NK-92 treated with Interleukin-12 subunit alpha and Interleukin-12 subunit beta, amount 100 ng/mL, for 24 hours (cell line): Measurements from ENCODE around the gene PLA1A.
"Not testable (repeated sequence)": the region's sequence is repeated elsewhere in the genome, so short reads cannot be mapped to it uniquely, and the experiment has no call there.

Source experiments
- DNase-seq: peaks from one replicate; lab custom pipeline; 2025; lab: John Stamatoyannopoulos, UW

Gene PLA1A

DNA sequence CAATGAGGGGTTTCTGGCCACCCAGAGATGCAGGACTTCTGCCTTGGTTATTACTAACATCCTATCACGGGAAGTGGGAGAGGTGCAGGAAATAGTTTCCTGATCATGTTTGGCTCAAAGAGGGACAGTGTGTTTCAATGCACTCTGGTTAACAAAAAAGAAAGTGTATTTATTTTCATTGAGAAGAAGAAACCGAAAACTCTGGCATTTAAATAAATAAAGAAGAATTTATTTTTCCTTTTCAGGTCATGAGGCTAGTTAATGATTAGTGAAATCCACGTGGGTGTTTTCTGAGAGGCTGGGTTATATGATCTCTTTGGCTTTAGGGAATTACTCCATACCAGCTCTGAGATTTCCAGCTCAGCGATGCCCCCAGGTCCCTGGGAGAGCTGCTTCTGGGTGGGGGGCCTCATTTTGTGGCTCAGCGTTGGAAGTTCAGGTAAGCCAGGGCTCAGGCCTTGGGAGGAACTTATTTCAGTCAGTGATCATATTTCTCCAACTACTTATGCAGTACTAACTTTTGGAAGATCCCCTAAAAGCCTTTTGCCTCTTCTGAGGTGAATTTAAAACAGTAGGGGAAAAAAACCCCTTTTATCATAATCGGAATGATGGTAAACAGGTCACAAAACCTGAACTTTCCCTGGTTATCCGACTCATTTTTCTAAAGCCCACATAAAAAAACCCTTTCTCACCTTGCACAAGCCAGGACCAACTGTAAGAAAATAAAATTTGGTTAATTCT lies at the start of gene PLA1A:
Gene PLA1A (plus strand): TSS at position 338 of the 741 bp plus-strand sequence. CDS start 29 bp downstream, at position 367.
- no peak for DNase-seq

- DNase-seq = no peak
Measured at GRCh38 chr3:119548341-119548740, 49.3 kb upstream of the PLA1A start.

DNA sequence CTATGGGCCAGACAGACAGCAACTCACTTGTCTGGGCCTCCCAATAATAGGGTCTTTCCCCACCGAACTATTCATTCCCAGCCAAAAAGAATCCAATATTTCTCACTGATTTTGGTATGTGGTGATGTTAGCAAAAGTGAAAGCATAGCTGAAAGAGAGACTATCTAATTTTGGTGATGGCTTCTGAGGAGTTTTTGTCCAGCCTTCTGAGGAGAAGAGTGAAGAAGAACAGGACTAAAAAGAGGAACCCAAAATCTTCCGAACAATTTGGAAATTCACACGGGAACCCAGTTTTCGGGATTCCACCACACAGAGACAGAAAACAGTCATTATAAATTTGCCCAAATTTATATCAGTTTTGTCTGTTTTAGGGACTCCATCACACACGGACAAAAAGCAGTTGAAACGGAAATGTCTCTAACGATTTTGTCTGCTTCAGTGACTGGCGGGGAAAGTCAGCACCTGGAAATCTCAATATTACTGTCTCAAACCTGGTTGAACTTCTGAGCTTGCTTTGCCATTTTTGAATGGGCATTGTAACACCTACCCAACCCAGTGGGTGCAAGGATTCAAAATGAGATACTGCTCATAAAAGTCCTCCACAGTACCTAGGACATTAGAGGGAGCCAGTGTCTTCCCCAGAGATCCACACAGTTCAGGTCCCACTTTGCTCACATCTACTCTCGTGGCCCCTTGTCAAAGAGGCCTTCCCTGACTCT lies 47.3 kb upstream of the PLA1A start:
- DNase-seq = no peak

GRCh38 chr3:119551598-119551997 lies 46.1 kb upstream of the PLA1A start:
- no peak for DNase-seq

- DNase-seq = not testable (repeated sequence)
Measured at GRCh38 chr3:119552928-119553327, 44.8 kb upstream of the PLA1A start.

DNA sequence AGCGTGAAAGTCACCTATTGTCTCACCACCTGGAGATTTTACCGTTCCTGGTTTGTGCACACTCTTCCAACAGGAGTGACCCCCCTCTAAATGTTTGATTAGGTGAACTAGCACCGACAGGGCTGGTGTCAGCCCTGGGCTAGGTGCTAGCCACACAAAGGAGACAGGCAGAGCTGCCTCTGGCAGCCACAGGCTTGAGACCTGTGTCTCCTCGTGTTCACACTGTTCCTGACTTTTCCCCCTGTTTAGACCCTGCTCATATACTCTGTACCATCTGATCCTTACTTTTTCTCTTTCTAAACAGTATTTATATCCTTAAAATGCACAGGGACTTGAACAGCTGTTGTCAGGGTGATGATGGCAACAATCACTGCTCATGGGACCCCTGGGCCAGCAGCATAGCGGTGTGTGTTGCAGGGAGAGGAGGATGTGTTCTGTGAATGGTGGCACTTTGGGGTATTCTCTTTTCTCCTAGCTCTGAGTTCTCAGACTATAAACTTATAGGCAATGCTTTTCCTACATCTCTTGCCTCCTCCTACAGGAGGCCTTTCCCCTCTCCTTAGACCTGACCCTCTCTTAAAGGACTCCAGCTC lies 43.8 kb upstream of the PLA1A start:
- DNase-seq = no peak

DNA sequence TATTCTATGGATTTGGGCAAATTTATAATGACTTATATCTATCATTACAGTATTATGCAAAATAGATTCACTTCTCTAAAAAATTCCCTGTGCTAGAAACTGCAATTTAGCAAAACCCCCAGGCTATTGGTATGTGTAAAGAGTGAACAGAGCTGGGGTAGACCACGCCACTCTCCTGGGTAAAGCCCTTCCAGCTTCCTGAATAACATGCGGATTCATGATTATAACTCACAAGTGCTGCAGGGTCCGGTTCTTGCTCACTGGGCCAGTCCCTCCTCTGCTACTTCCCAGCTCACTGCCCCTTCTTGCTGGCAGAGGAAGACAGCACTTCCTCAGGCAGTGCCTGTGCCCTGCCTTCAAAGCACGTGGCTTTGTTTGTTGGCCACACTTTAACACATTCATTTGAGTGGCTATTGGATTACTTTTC lies 42.4 kb upstream of the PLA1A start:
- no peak for DNase-seq

- no peak for DNase-seq
Measured at GRCh38 chr3:119555929-119556328, 41.8 kb upstream of the PLA1A start.

DNA sequence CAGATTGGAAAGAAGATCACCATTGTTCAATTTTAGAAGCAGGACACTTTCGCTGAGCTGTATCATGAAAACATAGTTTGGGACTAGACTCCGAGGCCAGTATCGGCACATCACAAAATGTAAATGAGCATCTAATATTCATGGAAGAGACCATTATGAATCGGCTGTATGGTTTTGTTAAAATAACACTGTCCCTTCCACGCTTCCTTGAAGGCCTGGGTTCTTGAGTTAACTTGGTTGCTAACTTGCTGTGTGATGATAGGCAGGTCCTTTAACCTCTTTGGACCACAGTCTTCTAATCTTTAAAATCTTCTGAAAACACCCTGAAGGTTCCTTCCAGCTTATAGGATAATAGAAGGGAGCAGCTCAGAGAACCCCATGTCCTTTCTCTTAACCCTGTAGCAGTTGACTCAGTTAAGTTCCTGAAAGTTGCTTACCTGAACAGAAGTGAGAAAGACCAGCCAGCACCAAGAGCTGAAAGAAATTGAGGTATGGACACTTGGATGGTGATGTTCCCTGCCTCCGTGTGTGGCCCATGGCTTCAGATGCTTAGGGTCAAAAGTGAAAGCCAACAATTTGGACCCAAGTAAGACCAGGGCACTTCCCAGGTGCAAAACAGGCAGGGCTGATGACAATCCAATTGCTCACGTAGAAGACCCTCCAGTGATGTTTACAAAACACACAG lies 40.4 kb upstream of the PLA1A start:
- no peak for DNase-seq

- DNase-seq = no peak
Measured at GRCh38 chr3:119557877-119558269, 39.8 kb upstream of the PLA1A start.

GRCh38 chr3:119558626-119559317 lies 38.9 kb upstream of the PLA1A start:
- DNase-seq = no peak

DNA sequence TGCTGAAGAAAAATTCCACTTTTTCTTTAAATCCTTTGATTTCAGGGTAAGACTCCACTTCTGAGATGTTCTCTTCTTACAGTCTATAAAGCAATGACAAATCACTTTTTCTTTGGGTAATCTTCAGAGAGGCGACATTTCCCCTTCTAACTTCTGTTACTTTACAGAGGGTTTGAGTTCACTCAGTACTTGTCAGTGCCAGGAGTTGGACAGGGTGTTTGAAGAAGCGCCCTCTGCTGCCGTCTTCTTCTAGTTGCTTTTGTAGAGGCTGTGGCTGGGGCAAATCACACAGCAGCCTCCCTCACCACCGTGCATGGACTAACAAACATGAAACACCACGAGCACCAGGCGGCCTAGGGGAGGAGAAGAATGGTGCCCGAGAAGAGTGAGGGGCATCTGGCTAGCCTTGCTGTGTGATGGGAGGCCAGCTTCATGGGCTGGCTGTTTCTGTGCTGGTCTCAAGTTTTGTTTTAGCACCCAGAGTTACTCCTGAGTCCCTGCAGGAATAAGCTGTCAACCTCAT lies 38.2 kb upstream of the PLA1A start, which contains the start of gene CD80:
Gene CD80 (minus strand): TSS at position 174 of the 523 bp plus-strand sequence. CDS start 1,886 bp downstream, outside the sequence.
- peak; percentile 53 for DNase-seq

DNA sequence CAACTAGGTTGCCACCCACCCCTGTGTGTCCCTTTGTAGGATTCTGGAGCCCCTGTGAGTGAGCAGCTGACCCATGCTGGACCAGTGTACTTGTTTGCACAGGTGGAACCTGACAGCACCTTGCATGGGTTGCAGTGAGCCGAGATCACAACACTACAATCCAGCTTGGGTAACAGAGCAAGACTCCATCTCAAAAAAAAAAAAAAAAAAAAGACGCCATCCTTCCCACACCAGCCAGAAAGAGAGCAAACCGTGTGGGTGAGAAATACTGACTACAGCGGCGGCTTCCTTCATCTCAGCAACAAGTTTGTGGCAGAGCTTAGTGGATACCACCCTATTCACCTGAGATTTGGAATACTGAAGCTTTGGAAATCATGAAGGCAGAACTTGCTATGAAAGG lies 37.5 kb upstream of the PLA1A start:
- no peak for DNase-seq

DNA sequence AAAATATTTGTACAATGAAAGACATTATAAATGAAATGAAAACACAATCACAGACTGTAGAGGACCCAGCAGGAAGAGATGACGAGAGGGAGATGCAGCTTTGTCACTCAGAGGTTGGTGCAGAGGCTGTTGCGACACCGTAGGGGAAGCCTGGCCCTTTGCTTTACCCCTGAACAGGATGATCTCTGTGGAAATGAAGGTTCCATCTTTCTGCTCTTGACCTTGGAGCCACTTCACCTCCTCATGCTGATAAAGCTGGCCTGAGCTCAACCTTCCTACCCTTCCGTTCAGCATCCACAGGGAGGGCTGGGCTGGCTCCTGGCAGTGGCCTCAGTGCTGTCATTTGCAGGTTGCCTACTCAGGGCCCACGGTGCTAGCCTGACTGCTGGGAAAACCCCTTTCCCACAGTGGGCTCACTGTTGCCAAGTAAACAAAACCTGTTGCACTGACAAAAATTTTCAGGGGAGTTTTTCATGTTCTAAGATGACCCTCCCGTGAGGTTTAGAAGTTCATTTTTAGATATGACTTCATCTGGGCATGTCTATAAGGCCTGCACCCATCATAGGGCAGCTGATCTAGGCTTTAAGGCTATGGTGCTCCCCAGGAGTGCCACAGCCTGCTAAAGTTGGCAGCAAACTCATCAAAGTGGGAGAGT lies 35.3 kb upstream of the PLA1A start:
- peak; percentile 79 for DNase-seq

DNA sequence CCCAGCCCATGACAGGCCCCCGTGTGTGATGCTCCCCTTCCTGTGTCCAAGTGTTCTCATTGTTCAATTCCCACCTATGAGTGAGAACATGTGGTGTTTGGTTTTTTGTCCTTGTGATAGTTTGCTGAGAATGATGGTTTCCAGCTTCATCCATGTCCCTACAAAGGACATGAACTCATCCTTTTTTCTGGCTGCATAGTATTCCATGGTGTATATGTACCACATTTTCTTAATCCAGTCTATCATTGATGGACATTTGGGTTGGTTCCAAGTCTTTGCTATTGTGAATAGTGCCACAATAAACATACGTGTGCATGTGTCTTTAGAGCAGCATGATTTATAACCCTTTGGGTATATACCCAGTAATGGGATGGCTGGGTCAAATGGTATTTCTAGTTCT lies 34.4 kb upstream of the PLA1A start:
- not testable (repeated sequence) for DNase-seq

DNA sequence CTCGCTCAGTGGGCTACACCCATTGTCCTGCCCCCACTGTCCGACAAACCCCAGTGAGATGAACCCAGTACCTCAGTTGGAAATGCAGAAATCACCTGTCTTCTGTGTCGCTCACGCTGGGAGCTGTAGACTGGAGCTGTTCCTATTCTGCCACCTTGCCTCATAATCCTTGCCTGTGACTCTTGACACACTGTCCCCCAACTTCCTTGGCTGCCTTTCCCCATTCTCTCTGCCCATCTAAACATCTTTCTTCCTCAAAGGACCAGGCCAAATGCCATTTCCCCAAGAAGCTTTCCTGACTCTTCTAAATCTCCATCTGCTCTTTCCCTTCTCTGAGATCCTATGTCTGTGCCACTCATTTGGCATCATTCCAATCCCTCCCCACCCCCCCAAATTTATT lies 28.5 kb upstream of the PLA1A start:
- DNase-seq = no peak

DNA sequence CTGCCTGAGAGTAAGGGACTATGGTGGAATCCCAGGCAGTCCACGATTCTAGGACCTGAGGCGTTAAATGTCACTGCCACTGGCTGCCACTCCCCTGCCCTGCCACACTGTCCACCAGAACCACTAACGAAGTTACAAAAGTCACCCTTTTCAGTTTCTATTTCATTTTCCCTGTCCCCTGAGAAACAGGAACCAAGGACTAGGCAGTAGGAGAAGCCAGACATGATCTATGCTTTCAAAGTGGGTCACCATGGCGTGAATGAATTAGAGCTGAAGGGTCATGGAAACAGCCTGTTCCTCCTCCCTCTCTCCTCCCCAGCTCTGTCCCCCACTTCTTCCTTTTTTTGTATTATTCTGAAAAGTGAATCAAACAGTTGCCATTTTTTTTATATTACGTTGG lies 27.5 kb upstream of the PLA1A start:
- DNase-seq = no peak

GRCh38 chr3:119571230-119571629 lies 26.5 kb upstream of the PLA1A start:
- DNase-seq = no peak

DNA sequence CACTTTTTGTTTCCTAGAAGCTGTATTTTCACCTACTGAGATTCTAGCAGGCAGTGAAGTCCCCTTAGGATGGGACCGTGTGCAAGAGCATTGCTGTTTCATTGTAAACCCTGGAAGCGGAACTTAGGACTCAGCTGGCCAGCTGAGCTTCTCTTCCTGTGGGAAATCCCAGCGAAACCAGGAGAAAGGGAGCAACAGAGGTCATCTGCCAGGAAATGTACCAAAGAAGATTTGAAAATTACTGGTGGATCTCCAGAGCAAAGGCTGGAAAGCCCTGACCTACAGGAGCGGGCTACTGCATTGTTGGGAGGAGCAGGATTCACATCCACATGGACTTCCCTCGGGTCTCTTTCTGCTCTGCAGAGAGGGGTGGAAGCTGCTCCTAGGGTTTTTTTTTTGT lies 26.0 kb upstream of the PLA1A start:
- DNase-seq = no peak

- DNase-seq = no peak
Measured at GRCh38 chr3:119575507-119575906, 22.2 kb upstream of the PLA1A start.
